Measurements from ENCODE around the gene ZNF234. TPM values are rescaled to one million over a fixed set of nuclear protein-coding genes. Genes with fewer than 3 reads are reported as not detected.

Gene ZNF234
- total and polyA plus RNA-seq, 2 donors (not counting 1 experiment from before 2014, with no cell fraction given) = 3.1 to 27.5 TPM

DNA sequence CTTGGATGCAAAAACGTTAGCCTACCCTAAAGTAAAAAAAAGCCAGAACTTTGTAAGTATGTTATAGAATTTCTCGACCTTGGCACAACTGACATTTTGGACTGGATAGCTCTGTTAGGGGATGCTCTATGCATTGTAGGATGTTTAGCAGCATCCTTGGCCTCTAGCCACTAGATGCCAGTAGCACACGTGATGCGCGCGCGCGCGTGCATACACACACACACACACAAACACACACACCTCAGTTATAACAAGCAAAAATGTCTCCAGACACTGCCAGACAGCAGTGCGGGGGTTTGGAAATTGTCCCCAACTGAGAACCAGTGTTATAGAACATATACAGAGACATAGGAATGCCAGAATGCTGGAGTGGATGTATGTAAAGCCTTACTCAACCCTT is 40.8 kb downstream of the ZNF234 start:
- H3K27ac ChIP-seq (ENCODE audit: low read length in 2 of 2) = no peak overlapping the region
- DNase-seq = no peak
- no peaks in the 10 kb centered on the region for H3K4me1 Mint-ChIP-seq
- H3K36me3 ChIP-seq (replicated peaks in 1 of 2; ENCODE audit: control extremely low read depth in 1 of 2, control insufficient read depth in 1 of 2, extremely low read depth in 1 of 2, insufficient read depth in 2 of 2, low read length in 1 of 2) = no peaks in the 10 kb centered on the region
- no peak overlapping the region for H3K9ac ChIP-seq (ENCODE audit: low read length)
- intact Hi-C loops (cut with micrococcal nuclease) = no loop called here
- no peaks in the 10 kb centered on the region for H3K27me3 ChIP-seq (replicated peaks in 1 of 4; ENCODE audit: control extremely low read depth in 1 of 4, control insufficient read depth in 3 of 4, insufficient read depth in 4 of 4, low read length in 3 of 4)
- ChIA-PET CTCF (no interaction called here), POLR2A (interaction anchor here (0.5 kb wide), 1 partner anchor 64 kb away, joined by 11 read pairs; no protein-coding TSS in a partner anchor)
- H3K4me2 ChIP-seq (replicated peaks; ENCODE audit: low read depth, low read length, poor library complexity, severe bottlenecking) = no peak overlapping the region
- TF ChIP-seq EZH2 (IDR thresholded peaks at IDR 0.05; ENCODE audit: borderline replicate concordance, insufficient read depth, low read depth, low read length, poor library complexity, severe bottlenecking) = no peak
- TF ChIP-seq, protein P1, sequence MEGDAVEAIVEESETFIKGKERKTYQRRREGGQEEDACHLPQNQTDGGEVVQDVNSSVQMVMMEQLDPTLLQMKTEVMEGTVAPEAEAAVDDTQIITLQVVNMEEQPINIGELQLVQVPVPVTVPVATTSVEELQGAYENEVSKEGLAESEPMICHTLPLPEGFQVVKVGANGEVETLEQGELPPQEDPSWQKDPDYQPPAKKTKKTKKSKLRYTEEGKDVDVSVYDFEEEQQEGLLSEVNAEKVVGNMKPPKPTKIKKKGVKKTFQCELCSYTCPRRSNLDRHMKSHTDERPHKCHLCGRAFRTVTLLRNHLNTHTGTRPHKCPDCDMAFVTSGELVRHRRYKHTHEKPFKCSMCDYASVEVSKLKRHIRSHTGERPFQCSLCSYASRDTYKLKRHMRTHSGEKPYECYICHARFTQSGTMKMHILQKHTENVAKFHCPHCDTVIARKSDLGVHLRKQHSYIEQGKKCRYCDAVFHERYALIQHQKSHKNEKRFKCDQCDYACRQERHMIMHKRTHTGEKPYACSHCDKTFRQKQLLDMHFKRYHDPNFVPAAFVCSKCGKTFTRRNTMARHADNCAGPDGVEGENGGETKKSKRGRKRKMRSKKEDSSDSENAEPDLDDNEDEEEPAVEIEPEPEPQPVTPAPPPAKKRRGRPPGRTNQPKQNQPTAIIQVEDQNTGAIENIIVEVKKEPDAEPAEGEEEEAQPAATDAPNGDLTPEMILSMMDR (IDR thresholded peaks at IDR 0.05) = no peak
- H3K4me3 ChIP-seq (ENCODE audit: control extremely low read depth in 1 of 5, extremely low read depth in 1 of 5, insufficient read depth in 1 of 5, low read depth in 2 of 5, low read length in 4 of 5) = no peak overlapping the region
- no peaks in the 10 kb centered on the region for H3K4me1 ChIP-seq (ENCODE audit: control insufficient read depth in 2 of 2, insufficient read depth in 2 of 2, low read length in 2 of 2)
- no peak overlapping the region for H2AFZ ChIP-seq (ENCODE audit: insufficient read depth, low read depth, low read length, poor library complexity, severe bottlenecking)
- H3K27ac Mint-ChIP-seq = no peak overlapping the region
- H3K9me3 ChIP-seq (ENCODE audit: control extremely low read depth in 1 of 3, control insufficient read depth in 2 of 3, insufficient read depth in 1 of 3, low read length in 2 of 3) = peaks cover 18 to 49% (median 28%) of the 10 kb centered on the region in 3 donors
- H3K9me3 Mint-ChIP-seq (ENCODE audit: insufficient read depth) = peaks cover 21% of the 10 kb centered on the region
- 73% methylated on average over 4 of the region's 10 CpGs for WGBS (ENCODE audit: insufficient coverage)
- no peaks in the 10 kb centered on the region for H3K27me3 Mint-ChIP-seq
- no peak overlapping the region for H3K4me3 Mint-ChIP-seq
- no peaks in the 10 kb centered on the region for H4K20me1 ChIP-seq (ENCODE audit: control insufficient read depth, insufficient read depth, low read length, poor library complexity, severe bottlenecking)
- no peaks in the 10 kb centered on the region for H3K79me2 ChIP-seq (ENCODE audit: control insufficient read depth, insufficient read depth, low read length)
- ATAC-seq (ENCODE audit: low read depth) = no peak

DNA sequence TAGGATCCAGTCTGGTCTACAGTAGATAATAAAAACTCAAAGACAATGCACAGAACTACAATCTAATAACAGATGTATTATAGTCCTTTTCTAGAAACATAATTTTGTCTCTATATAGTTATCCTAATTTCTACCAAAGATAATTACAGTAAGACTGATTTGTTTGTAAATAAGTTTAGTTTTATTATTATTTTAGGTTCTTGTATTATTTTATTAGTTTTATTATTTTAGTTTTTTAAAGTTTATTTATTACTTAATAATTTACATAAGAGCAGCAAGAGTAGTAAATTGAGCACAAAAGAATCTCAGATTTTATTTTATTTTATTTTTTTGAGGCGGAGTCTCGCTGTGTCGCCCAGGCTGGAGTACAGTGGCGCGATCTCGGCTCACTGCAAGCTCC is 48.7 kb downstream of the ZNF234 start:
- H4K20me1 ChIP-seq (ENCODE audit: control insufficient read depth, insufficient read depth, low read length, poor library complexity, severe bottlenecking) = no peaks in the 10 kb centered on the region
- ATAC-seq (ENCODE audit: low read depth) (no peak), DNase-seq (no peak)
- ChIA-PET CTCF (no interaction called here), POLR2A (no interaction called here)
- intact Hi-C loops (cut with micrococcal nuclease) = no loop called here
- no peak overlapping the region for H3K4me2 ChIP-seq (replicated peaks; ENCODE audit: low read depth, low read length, poor library complexity, severe bottlenecking)
- no peak overlapping the region for H3K9ac ChIP-seq (ENCODE audit: low read length)
- no peak overlapping the region for H3K27ac ChIP-seq (ENCODE audit: low read length in 2 of 2)
- Mint-ChIP-seq H3K9me3 (ENCODE audit: insufficient read depth) (peaks cover 8% of the 10 kb centered on the region), H3K27me3 (peaks cover 17% of the 10 kb centered on the region), H3K4me1 (no peaks in the 10 kb centered on the region), H3K4me3 (no peak overlapping the region), H3K27ac (no peak overlapping the region)
- no peaks in the 10 kb centered on the region for H3K4me1 ChIP-seq (ENCODE audit: control insufficient read depth in 2 of 2, insufficient read depth in 2 of 2, low read length in 2 of 2)
- H2AFZ ChIP-seq (ENCODE audit: insufficient read depth, low read depth, low read length, poor library complexity, severe bottlenecking) = no peak overlapping the region
- 97% methylated on average over 6 of the region's 6 CpGs for WGBS (ENCODE audit: insufficient coverage)
- H3K4me3 ChIP-seq (ENCODE audit: control extremely low read depth in 1 of 5, extremely low read depth in 1 of 5, insufficient read depth in 1 of 5, low read depth in 2 of 5, low read length in 4 of 5) = no peak overlapping the region
- no peaks in the 10 kb centered on the region for H3K27me3 ChIP-seq (replicated peaks in 1 of 4; ENCODE audit: control extremely low read depth in 1 of 4, control insufficient read depth in 3 of 4, insufficient read depth in 4 of 4, low read length in 3 of 4)
- H3K9me3 ChIP-seq (ENCODE audit: control extremely low read depth in 1 of 3, control insufficient read depth in 2 of 3, insufficient read depth in 1 of 3, low read length in 2 of 3) = peaks cover 5 to 11% (median 5%) of the 10 kb centered on the region in 3 donors
- no peaks in the 10 kb centered on the region for H3K36me3 ChIP-seq (replicated peaks in 1 of 2; ENCODE audit: control extremely low read depth in 1 of 2, control insufficient read depth in 1 of 2, extremely low read depth in 1 of 2, insufficient read depth in 2 of 2, low read length in 1 of 2)
- TF ChIP-seq, protein P1 (IDR thresholded peaks at IDR 0.05) = no peak
- TF ChIP-seq EZH2 (IDR thresholded peaks at IDR 0.05; ENCODE audit: borderline replicate concordance, insufficient read depth, low read depth, low read length, poor library complexity, severe bottlenecking) = no peak
- H3K79me2 ChIP-seq (ENCODE audit: control insufficient read depth, insufficient read depth, low read length) = no peaks in the 10 kb centered on the region
